Keratinocyte (primary cell): Measurements from ENCODE around the gene DACH1.

ENCODE experiments used
- EZH2 ChIP-seq: IDR thresholded peaks from one replicate; pipeline ENCODE4 v1.6.1; 2012; ENCODE audit warnings: inconsistent platforms, mild to moderate bottlenecking, low read length, moderate library complexity
- TF ChIP-seq, protein P1 (sequence below), 3 experiments: IDR thresholded peaks in 1 of 3; conservative IDR thresholded peaks in 1 of 3; optimal IDR thresholded peaks in 1 of 3; 2 replicates in 2 of 3; 3 replicates in 1 of 3; pipeline versions ENCODE3 to v1.5.1; 2011; ENCODE audit warnings: low read length in 3 of 3, mild to moderate bottlenecking in 3 of 3, moderate library complexity in 2 of 3, control low read depth in 1 of 3, inconsistent platforms in 1 of 3; ENCODE audit not compliant: insufficient read depth in 2 of 3; ENCODE audit errors: extremely low read depth in 1 of 3

- TF ChIP-seq, protein P1, sequence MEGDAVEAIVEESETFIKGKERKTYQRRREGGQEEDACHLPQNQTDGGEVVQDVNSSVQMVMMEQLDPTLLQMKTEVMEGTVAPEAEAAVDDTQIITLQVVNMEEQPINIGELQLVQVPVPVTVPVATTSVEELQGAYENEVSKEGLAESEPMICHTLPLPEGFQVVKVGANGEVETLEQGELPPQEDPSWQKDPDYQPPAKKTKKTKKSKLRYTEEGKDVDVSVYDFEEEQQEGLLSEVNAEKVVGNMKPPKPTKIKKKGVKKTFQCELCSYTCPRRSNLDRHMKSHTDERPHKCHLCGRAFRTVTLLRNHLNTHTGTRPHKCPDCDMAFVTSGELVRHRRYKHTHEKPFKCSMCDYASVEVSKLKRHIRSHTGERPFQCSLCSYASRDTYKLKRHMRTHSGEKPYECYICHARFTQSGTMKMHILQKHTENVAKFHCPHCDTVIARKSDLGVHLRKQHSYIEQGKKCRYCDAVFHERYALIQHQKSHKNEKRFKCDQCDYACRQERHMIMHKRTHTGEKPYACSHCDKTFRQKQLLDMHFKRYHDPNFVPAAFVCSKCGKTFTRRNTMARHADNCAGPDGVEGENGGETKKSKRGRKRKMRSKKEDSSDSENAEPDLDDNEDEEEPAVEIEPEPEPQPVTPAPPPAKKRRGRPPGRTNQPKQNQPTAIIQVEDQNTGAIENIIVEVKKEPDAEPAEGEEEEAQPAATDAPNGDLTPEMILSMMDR (optimal IDR thresholded peaks at IDR 0.05 in 1 of 3, IDR thresholded peaks at IDR 0.05 in 1 of 3, conservative IDR thresholded peaks at IDR 0.05 in 1 of 3; ENCODE audit: extremely low read depth in 1 of 3, insufficient read depth in 2 of 3, low read length in 3 of 3): no peak
- TF ChIP-seq EZH2: no peak
These were observed 273.4 kb downstream of the DACH1 start for GRCh38 chr13:71593566-71593965.
